HL-60/S4 (cell line): Measurements from ENCODE around the gene PLA2G4D.

Experiments used
- in situ Hi-C: fragments of 300-500 bp; cut with MboI; formaldehyde crosslinking; loops from 2 replicates; pipeline ENCODE4 v1.14.3; 2022; ENCODE audit warnings: low sequenced_read_pairs

The PLA2G4D gene

DNA sequence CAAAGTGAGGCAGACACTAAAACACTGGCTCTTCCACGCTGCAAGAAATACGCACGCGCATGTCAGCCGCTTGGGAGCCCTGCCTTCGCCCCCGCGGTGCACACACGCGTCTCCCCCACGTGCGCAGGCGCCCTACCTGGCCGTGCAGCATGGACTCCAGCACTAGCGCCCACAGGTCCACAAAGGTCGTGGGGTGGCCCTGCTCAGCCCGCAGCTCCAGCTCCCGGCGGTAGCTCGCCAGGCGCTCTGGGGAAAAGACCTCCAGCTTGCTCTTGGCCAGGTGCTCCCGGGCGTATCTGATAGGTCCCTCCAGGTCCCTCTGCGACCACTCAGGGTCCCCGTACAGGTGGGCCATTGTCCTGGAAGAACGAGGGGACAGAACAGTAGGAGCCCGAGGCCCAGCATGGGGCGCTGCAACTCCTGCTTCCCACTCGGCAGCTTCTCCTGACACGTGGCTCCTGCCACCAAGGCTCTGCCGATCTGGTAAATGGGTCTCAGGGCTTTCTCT lies 14.9 kb downstream of the PLA2G4D start:
- in situ Hi-C loops, result no loop called here

DNA sequence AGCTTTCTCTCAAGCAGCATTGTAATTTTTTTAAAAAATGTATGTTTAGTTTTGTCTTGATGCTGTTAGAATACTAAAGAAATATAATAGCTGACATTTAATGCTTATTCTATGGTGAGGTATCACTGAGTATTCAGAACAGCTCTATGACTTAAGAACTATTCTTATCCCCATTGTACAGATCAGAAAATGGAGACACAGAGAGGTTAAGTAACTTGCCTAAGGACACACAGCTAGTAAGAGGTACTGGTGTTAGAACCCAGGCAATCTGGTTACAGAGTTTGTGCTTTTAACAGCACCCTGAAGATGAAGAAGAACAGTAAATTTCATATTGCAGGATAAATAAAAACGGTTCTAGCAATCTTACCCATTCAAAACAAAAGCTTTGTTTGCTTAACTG lies 15.5 kb downstream of the PLA2G4D start:
- in situ Hi-C loops, result no loop called here

GRCh38 chr15:42077689-42078088 lies 16.7 kb downstream of the PLA2G4D start:
- in situ Hi-C loops, result no loop called here

- in situ Hi-C loops, result loop anchor here (25.0 kb wide), 1 partner anchor 1161 kb away; no protein-coding TSS in a partner anchor
These were observed 20.9 kb downstream of the PLA2G4D start for GRCh38 chr15:42073418-42073817.

DNA sequence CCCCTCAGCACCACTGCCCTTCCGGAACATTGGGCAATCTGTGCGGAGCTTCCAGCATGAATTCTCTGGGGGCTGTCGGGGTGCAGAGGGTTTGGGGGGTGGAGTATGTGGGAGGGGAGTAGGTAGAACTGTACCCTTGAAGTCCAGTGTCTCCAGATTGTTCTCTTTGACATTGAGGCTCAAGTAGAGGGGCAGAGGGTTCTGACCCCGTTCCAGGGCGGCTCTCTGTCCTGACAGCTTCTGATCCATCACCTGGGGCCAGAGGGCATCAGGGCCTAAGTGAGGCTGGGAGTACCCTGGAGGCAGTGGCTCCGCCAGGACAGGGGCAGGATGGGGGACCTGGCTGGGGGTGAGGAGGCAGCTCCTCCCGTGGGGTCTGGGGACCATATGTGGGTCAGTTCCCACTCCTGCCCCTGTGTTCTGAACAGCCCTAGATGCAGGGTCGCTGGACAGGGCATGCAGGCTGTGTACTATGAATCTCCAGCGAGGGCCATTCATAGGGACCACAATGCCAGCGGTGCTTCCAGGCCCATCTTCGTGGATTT lies 22.1 kb downstream of the PLA2G4D start:
- in situ Hi-C loops, result loop anchor here (25.0 kb wide), 1 partner anchor 1160 kb away; no protein-coding TSS in a partner anchor

- in situ Hi-C loops, result loop anchor here (25.0 kb wide), 1 partner anchor 1159 kb away; no protein-coding TSS in a partner anchor
These were observed 22.6 kb downstream of the PLA2G4D start for GRCh38 chr15:42071717-42072116.

DNA sequence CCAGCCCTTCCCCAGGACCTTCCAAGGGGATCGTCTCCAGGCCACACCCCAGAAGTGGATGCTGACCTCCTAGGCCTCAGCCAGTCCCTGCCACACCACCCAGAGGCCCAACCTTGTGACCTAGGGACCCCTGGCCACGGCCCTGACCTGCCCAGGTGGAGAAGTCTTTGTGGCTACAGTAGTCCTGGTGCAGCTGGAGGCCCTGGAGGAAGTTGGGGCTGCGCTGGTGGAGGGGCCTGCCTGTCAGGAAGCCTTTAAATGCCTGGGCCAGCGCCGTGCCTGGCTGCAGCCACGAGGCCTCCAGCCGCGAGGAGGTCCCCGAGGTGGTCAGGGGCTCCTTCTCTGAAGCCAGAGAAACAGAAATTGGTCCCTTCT lies 23.4 kb downstream of the PLA2G4D start:
- in situ Hi-C loops, result loop anchor here (25.0 kb wide), 1 partner anchor 1159 kb away; no protein-coding TSS in a partner anchor

DNA sequence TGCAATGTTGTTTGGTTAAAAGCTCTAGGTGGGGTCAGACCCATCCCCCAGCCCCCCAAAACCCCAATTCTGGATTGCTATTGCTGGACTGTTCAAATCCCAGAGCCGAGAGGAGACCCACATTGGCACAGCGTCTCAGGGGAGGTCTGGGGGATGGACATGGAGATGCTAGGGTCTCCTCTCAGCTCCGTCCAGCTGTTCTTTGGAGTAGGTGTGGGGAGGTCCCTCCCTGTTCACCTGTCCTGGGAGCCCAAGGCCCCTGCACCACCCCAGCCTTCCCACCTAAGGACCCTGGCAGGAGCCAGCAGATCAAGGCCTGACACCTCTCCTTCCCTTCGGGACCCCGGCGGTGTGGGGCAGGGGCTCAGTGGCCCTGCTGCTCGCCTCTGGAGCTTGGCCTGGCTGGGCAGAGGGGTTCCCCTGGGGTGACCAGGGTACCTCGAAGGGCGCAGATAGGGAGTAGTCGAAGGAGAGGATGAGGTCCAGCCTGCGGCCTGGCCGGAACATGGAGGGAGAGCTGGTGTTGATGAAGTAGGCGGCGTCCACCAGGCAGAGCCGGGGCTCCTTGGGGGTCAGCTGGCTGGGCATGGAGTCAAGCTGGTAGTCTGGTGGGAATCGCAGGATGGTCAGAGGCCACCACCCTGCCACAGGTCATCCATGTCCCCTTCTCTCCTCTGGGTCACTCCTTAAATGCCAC lies 23.9 kb downstream of the PLA2G4D start:
- in situ Hi-C loops, result loop anchor here (25.0 kb wide), 1 partner anchor 1158 kb away; no protein-coding TSS in a partner anchor

GRCh38 chr15:42069496-42070278 lies 24.7 kb downstream of the PLA2G4D start:
- in situ Hi-C loops, result loop anchor here (25.0 kb wide), 1 partner anchor 1157 kb away; no protein-coding TSS in a partner anchor

DNA sequence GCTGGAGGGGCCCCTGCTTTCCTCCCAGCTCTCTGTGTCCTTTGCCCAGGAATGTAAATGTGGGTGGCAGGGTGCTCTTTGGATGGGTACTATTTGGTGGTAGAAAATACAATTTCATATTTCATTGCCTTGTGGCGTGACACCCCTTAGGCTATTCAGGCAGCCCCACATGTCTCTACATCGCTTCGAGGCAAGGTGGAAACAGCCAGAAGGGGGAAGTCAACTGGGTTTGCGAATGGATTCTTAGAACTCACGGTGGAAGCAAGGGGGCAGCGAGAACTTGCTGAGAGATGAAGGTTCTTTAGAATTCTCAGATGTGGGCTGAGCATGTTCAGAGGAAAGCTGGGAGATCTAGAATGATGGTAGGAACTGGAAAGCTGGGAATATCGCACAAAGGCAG lies 25.3 kb downstream of the PLA2G4D start:
- in situ Hi-C loops, result loop anchor here (25.0 kb wide), 1 partner anchor 1157 kb away; no protein-coding TSS in a partner anchor

- in situ Hi-C loops, result loop anchor here (25.0 kb wide), 1 partner anchor 1156 kb away; no protein-coding TSS in a partner anchor
These were observed 25.8 kb downstream of the PLA2G4D start for GRCh38 chr15:42068601-42069000.

- in situ Hi-C loops, result loop anchor here (25.0 kb wide), 1 partner anchor 1155 kb away; no protein-coding TSS in a partner anchor
These were observed 27.5 kb downstream of the PLA2G4D start for GRCh38 chr15:42066764-42067415.

DNA sequence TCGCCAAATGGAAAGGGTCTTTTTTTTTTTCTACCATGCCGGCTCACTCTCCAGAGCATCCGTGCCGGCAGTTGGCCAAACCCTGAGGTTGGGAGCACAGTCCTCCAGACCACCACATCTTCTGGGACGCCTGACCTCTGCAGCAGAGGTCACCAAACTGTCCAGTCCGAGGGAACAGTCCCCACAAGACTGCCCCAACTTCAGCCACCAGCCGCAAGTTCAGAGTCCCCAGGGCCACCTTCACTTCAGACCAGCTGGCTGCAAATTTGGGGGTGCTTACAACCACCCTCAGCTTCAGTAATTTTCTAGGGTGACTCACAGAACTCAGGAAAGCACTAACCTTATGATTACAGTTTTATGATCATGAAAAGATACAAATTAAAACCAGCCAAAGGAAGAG lies 28.9 kb downstream of the PLA2G4D start:
- in situ Hi-C loops, result loop anchor here (25.0 kb wide), 1 partner anchor 1153 kb away; no protein-coding TSS in a partner anchor

GRCh38 chr15:42065033-42065432 lies 29.3 kb downstream of the PLA2G4D start:
- in situ Hi-C loops, result loop anchor here (25.0 kb wide), 1 partner anchor 1153 kb away; no protein-coding TSS in a partner anchor

GRCh38 chr15:42064271-42064670 lies 30.1 kb downstream of the PLA2G4D start:
- in situ Hi-C loops, result loop anchor here (5.0 to 25.0 kb wide), 2 partner anchors 68 to 1152 kb away; no protein-coding TSS in a partner anchor

DNA sequence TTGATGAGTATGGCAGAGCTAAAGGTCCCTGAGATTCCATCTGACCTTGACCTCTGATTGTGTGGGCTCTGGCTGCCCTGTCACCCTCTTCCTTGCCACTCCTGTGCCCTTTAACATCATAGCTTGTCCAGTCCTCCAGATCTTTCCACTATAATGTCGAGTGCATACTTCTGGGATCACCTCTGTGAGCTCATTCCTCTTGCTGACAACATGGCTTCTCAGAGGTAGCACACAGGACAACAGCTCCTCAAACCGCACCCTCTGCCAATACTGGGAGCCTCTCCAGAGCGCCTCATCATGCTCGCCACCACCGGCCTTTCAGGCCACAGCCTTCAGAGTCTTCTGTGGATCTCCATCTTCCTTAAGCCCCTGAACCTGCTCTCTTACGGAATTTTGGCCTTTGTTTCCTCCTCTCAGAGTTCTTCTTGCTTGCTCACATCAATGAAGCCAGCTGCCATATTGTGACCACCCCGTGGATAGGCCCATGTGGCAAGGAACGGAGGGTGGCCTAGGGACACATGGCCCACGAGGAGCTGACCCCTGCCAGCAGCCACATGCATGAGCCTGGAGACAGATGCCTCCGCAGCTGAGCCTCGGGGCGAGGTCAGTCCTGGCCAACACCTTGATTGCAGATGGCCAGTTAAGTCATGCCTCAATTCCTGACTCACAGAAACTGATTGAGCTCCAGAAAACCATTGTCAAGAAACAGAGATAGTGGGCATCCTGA lies 31.1 kb downstream of the PLA2G4D start:
- in situ Hi-C loops, result loop anchor here (5.0 to 25.0 kb wide), 2 partner anchors 69 to 1151 kb away; no protein-coding TSS in a partner anchor

- in situ Hi-C loops, result loop anchor here (5.0 to 25.0 kb wide), 2 partner anchors 70 to 1150 kb away; no protein-coding TSS in a partner anchor
These were observed 32.0 kb downstream of the PLA2G4D start for GRCh38 chr15:42062284-42062806.

DNA sequence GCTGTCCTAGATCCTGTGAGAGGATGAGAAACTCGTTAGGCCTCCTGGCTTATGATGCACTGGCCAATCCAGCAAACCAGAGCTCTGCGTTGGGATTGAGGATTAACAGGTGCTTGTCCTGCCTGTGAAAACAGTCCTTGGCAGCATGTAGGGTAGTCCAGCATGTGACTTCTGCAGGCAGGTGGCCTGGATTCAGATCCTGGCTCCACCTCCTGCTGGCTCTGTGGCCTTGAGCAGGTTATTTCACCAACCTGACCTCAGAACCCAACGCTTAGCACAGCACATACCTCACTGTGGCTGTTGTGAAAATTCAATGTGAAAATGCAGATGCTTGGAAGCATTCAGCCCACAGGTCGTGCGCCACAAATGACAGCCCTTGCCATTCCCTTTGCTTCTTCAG lies 33.6 kb downstream of the PLA2G4D start:
- in situ Hi-C loops, result loop anchor here (5.0 to 25.0 kb wide), 2 partner anchors 72 to 1148 kb away; no protein-coding TSS in a partner anchor

- in situ Hi-C loops, result loop anchor here (5.0 to 25.0 kb wide), 2 partner anchors 72 to 1148 kb away; no protein-coding TSS in a partner anchor
These were observed 33.9 kb downstream of the PLA2G4D start for GRCh38 chr15:42060477-42060763.
